ENCODE results near the gene ZNF536.
"Not testable (repeated sequence)": the region's sequence is repeated elsewhere in the genome, so short reads cannot be mapped to it uniquely, and the experiment has no call there.

The ZNF536 gene

DNA sequence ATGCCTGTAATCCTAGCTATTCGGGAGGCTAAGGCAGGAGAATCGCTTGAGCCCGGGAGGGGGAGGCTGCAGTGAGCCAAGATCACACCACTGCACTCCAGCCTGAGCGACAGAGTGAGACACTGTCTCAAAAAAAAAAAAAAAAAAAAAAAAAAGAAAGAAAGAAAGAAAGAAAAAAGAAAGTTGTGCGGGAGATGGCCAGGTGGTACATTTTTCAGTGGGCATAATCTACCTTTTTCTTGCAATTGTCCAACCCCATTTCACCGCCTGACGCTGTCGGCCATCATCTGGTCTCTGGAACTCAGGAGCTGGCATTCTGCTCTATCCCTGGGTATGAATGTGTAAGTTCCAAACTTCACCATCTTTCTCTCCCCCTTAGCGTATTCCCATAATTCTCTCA is 73.9 kb downstream of the ZNF536 start:
- not testable (repeated sequence) for DNase-seq (ENCODE audit: low read depth, low spot score)

GRCh38 chr19:30446850-30447552 is 74.8 kb downstream of the ZNF536 start:
- no peak for DNase-seq (ENCODE audit: low read depth, low spot score)

GRCh38 chr19:30447553-30447870 is 75.3 kb downstream of the ZNF536 start:
- DNase-seq (ENCODE audit: low read depth, low spot score) = no peak

DNA sequence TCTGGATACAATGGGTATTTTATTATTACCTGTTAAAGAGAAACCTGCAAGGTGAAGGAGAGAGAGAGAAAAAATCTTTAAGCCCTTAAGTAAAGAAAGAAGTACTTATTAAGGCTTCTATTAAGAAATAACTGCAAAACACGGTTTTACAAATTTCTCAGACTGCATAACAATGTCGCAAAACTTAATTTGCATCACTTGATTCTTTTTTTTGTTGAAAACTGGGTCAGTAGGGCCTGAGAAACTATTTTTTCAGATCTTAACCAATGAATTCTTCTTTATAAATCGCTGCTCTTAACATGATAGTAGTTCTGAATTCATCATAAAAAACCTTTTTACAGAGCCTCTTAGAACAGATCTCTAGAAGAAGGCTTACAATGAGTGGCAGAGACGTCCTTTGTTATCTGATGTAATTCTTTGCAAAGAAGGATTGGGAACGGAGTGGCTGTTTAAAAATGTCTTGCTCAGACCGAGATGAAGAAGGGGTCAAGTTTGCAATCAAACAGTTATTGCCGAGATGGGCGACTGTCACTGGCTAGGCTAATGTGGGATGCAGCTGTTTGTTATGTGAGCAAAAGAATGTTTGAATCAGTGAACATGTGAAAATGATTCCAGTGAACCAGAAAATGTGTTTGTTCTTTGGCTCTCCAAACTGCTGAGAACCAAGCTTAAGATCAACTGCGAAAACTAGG is 76.3 kb downstream of the ZNF536 start:
- no peak for DNase-seq (ENCODE audit: low read depth, low spot score)

GRCh38 chr19:30449078-30449590 is 77.0 kb downstream of the ZNF536 start:
- DNase-seq (ENCODE audit: low read depth, low spot score) = no peak

DNA sequence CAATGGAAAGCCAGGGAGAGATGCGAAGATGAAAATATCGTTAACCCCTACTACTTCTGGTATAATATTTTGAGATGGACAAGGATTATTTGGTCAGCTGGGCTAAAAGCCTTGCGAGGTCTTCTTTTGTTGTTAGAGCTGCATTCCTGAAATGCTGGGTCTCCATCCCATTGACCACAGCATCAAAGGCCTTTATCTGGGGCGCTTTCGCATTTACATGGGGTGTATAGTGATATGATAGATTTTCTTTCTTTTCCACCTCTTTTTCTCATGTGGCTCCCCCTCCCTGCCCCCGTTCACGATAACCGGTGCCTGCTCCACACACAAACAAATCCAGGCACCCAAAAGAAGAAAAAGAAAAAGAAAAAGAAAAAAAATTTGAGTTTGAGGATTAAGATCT is 77.5 kb downstream of the ZNF536 start:
- no peak for DNase-seq (ENCODE audit: low read depth, low spot score)

DNA sequence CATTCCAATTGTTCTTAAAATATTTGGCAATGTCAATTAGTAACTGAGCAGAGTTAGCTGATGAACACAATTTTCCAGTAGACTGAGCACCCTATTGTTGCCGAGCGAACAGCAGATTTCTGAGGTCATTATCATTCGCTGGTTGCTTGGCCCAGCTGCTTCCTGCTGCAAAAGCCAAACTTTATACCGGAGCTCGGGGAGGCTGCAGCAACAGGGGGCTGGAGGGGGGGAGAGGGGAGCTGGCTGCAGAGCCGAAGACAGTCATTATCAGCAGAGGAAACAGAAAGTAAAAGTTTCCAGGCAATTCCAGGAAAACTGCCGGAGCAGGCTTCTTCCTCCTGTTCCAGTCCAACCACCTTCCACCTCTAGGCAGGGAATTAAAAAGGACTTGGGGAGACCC is 77.9 kb downstream of the ZNF536 start:
- DNase-seq (ENCODE audit: low read depth, low spot score) = peak; percentile 59

- no peak for DNase-seq (ENCODE audit: low read depth, low spot score)
Measured at GRCh38 chr19:30450835-30451321, 78.7 kb downstream of the ZNF536 start.

- no peak for DNase-seq (ENCODE audit: low read depth, low spot score)
Measured at GRCh38 chr19:30452931-30453330, 80.7 kb downstream of the ZNF536 start.

DNA sequence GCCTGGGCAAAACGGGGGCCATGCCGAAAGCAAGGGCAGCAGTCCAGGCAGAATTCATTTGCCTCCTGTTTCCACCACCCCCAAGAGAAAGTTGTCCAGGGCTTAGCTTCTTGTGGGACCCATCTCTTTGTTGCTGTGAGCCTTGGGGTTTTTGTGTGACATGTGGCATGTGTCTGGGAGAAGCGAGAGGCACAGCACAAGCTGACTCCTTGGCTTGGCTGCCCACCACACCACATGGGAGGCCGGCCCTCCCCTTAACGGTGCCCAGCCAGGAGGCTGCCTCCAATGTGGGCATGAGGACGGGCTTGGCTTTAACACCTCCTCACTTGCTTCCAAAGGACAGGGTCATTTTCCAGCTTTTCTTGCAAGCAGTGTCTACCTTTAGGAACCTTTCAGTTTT is 81.6 kb downstream of the ZNF536 start:
- DNase-seq (ENCODE audit: low read depth, low spot score) = no peak

GRCh38 chr19:30455881-30456280 is 83.7 kb downstream of the ZNF536 start:
- no peak for DNase-seq (ENCODE audit: low read depth, low spot score)

DNA sequence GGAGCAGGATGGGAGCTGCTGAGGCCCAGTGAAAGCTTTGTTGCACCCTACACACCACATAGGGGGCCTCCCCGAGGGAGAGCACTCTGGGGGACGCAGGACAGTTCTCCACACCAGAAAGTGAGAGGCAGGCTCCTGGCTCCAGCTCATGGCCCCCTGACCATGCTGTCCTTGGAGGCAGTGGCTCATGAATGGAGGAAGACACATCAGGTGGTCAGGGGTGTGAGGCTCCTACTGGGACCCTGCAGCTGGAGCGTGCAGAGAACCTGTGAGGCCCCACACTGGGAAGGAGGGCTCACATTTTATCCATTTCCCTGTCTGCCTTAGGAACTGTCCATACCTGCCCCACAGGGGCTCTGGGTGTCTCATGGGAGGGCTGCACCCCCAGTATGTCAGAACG is 85.3 kb downstream of the ZNF536 start:
- no peak for DNase-seq (ENCODE audit: low read depth, low spot score)

DNA sequence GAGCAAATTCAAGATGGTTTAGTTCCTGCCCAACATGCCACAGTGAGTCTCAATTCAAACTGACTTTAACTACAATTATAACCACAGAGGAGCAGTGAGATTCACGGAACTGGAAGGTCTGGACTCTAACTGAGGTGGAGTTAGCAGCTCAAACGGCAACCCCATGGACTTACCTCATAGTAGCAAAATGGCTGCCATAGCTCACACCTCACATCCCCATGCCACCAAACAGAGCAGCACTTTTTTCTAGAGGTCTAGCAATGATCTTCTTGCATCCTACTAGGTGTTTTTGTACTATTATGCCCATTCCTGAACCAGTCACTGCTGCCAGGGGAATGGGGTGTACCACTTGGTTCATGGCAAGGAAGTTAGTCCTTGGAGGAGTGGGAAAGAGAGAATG is 87.7 kb downstream of the ZNF536 start:
- DNase-seq (ENCODE audit: low read depth, low spot score) = no peak

DNA sequence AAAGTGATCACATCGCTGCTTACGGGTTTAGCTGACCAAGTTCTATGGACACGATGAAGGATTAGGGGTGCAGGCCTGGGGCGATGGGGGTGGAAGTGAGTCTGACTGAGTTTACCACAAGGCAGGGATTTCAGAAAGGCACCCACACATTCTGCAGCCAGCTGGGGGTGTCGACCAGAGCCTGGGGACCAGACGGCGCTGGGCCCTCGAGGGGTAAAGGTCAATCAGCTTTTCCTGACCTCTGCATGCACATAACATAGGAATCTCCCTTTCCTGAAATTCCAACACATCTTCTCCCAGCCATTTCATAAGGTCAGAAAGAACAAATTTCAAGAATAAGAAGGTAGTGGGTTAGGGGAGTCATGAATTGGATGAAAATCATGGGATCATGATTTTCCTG is 92.0 kb downstream of the ZNF536 start:
- DNase-seq (ENCODE audit: low read depth, low spot score) = no peak

DNA sequence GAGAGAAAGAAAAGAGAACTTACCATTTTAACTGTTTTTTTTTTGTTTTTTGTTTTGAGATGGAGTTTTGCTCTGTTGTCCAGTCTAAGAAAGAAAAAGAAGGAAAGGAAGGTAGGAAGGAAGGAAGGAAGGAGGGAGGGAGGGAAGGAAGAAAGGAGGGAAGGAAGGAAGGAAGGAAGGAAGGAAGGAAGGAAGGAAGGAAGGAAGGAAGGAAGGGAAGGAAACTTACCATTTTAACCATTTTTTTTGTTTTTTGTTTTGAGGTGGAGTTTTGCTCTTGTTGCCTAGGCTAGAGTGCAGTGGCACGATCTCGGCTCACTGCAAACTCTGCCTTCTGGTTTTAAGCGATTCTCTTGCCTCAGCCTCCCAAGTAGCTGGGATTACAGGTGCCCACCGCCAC is 94.4 kb downstream of the ZNF536 start:
- DNase-seq (ENCODE audit: low read depth, low spot score) = not testable (repeated sequence)

DNA sequence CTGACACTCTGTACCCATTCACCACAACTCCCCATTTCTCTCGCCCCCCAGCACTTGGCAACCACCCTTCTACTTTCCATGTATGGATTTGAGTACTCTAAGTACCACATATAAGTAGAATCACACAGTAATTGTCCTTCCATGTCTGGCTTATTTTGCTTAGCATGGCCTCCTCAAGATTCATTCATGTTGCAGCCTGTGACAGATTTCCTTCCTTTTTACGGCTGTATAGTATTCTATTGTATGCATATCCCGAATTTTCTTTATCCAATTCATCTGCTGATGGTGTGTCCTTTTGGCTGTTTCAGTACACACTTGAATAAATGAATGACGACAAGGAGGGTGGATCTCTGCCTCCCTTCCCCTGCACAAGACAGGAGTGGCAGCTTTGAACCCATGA is 95.1 kb downstream of the ZNF536 start:
- no peak for DNase-seq (ENCODE audit: low read depth, low spot score)

GRCh38 chr19:30469774-30470173 is 97.6 kb downstream of the ZNF536 start:
- DNase-seq (ENCODE audit: low read depth, low spot score) = no peak

- DNase-seq (ENCODE audit: low read depth, low spot score) = no peak
Measured at GRCh38 chr19:30471441-30471840, 99.3 kb downstream of the ZNF536 start.

- DNase-seq (ENCODE audit: low read depth, low spot score) = no peak
Measured at GRCh38 chr19:30473334-30473867, 101.2 kb downstream of the ZNF536 start.

GRCh38 chr19:30476997-30477396 is 104.8 kb downstream of the ZNF536 start:
- DNase-seq (ENCODE audit: low read depth, low spot score) = no peak

GRCh38 chr19:30479231-30479630 is 107.0 kb downstream of the ZNF536 start:
- DNase-seq (ENCODE audit: low read depth, low spot score) = peak; percentile 37

DNA sequence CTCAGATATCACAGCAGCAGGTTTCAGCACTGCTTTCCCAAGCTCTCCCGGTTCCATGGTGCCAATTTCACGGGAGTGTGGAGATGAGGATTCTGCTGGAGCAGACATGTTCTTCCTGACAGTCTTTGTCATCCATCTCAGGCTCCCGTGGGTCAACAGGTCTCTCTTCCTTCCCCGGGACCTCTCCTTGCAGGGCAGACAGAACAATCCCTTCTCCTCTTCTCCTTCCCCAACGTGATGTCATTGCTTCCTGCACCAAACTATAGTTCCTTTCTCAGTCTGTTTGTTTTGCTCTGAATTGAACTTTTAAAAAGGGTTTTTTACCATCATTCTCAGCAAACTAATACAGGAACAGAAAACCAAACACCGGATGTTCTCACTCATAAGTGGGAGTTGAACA is 107.9 kb downstream of the ZNF536 start:
- no peak for DNase-seq (ENCODE audit: low read depth, low spot score)

GRCh38 chr19:30481063-30481462 is 108.9 kb downstream of the ZNF536 start:
- DNase-seq (ENCODE audit: low read depth, low spot score) = no peak
